Lower lobe of right lung (tissue), 2 donors: ENCODE measurements around the gene SORL1-AS1.

ENCODE experiments used
- ATAC-seq, 2 donors: fragments of 200-7000 bp; cut with Tn5 transposase; one replicate each; pipeline ENCODE4 v1.9.1; 2020 to 2022; ENCODE audit warnings: mild to moderate bottlenecking in 2 of 2, moderate library complexity in 2 of 2
- DNase-seq: peaks from one replicate; pipeline ENCODE4 v3.0.0-alpha.2; 2020
- H3K27ac ChIP-seq: fragments of 200-600 bp; one replicate; pipeline ENCODE4 v1.8.0; 2022
- H3K27me3 ChIP-seq: fragments of 200-600 bp; one replicate; pipeline ENCODE4 v1.8.0; 2022; ENCODE audit warnings: low read depth
- H3K36me3 ChIP-seq: fragments of 200-600 bp; one replicate; pipeline ENCODE4 v1.8.0; 2022; ENCODE audit warnings: mild to moderate bottlenecking
- H3K4me1 ChIP-seq: fragments of 200-600 bp; one replicate; pipeline ENCODE4 v1.8.0; 2022
- H3K4me3 ChIP-seq: fragments of 200-600 bp; one replicate; pipeline ENCODE4 v1.8.0; 2022; ENCODE audit warnings: mild to moderate bottlenecking
- H3K9me3 ChIP-seq: fragments of 200-600 bp; one replicate; pipeline ENCODE4 v1.8.0; 2022
- CTCF ChIP-seq: fragments of 200-600 bp; IDR thresholded peaks from one replicate; pipeline ENCODE4 v1.8.0; 2022; ENCODE audit warnings: antibody characterized with exemption, mild to moderate bottlenecking
- intact Hi-C: fragments of 100-400 bp; cut with DNase I; formaldehyde crosslinking; loops from one replicate; pipeline ENCODE4 v1.11.0; 2022
- donor health status: DM: no; HTN: yes; CAD: no; lungs with severe emphysema.

SORL1-AS1 gene

GRCh38 chr11:121426476-121427399, 26.0 kb downstream of the SORL1-AS1 start:
- Histone ChIP-seq H3K4me3 (peak overlapping the region; percentile 42), H3K4me1 (peaks cover 5% of the 10 kb centered on the region), H3K27ac (no peak overlapping the region), H3K36me3 (no peaks in the 10 kb centered on the region), H3K27me3 (peaks cover 8% of the 10 kb centered on the region), H3K9me3 (no peaks in the 10 kb centered on the region)
- intact Hi-C loops, result no loop called here
- ATAC-seq (peak; percentile 75 to 86), DNase-seq (peak; percentile 68)
- no peak for TF ChIP-seq CTCF

DNA sequence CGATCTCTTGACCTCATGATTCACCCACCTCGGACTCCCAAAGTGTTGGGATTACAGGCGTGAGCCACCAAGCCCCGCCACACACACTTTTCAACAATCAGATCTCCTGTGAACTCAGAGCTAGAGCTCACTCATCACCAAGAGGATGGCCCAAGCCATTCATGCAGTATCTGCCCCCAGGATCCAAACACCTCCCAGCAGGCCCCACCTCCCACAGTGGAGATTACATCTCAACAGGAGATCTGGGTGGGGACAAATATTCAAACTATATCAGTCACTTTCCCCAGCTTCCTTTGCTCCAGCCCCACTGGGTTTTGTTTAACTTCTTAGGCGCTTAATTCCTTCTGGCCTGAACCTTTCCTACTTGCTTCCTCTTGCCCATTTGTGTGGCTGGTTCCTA, 26.9 kb downstream of the SORL1-AS1 start:
- Histone ChIP-seq H3K36me3 (no peaks in the 10 kb centered on the region), H3K9me3 (no peaks in the 10 kb centered on the region), H3K4me3 (no peak overlapping the region), H3K27ac (no peak overlapping the region), H3K27me3 (peaks cover 8% of the 10 kb centered on the region), H3K4me1 (peaks cover 5% of the 10 kb centered on the region)
- no peak for TF ChIP-seq CTCF
- no peak for DNase-seq
- intact Hi-C loops, result no loop called here
- ATAC-seq, result no peak

DNA sequence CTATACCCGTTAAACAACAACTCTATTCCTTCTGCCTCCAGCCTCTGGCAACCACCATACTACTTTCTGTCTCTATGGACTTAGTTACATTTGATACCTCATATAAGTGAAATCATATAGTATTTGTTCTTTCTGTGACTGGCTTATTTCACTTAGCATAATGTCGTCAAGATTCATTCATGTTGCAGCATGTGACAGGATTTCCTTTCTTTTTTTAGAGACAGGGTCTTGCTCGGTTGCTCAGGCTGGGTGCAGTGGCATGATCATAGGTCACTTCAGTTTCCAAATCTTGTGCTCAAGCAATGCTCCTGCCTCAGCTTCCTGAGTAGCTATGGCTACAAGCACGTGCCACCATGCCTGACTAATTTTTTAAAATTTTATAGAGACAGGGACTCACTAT, 30.1 kb downstream of the SORL1-AS1 start:
- Histone ChIP-seq H3K9me3 (no peaks in the 10 kb centered on the region), H3K4me1 (peaks cover 28% of the 10 kb centered on the region), H3K27ac (no peak overlapping the region), H3K4me3 (no peak overlapping the region), H3K27me3 (peaks cover 8% of the 10 kb centered on the region), H3K36me3 (no peaks in the 10 kb centered on the region)
- intact Hi-C loops, result no loop called here
- TF ChIP-seq CTCF, result no peak
- ATAC-seq, result no peak
- DNase-seq, result no peak

DNA sequence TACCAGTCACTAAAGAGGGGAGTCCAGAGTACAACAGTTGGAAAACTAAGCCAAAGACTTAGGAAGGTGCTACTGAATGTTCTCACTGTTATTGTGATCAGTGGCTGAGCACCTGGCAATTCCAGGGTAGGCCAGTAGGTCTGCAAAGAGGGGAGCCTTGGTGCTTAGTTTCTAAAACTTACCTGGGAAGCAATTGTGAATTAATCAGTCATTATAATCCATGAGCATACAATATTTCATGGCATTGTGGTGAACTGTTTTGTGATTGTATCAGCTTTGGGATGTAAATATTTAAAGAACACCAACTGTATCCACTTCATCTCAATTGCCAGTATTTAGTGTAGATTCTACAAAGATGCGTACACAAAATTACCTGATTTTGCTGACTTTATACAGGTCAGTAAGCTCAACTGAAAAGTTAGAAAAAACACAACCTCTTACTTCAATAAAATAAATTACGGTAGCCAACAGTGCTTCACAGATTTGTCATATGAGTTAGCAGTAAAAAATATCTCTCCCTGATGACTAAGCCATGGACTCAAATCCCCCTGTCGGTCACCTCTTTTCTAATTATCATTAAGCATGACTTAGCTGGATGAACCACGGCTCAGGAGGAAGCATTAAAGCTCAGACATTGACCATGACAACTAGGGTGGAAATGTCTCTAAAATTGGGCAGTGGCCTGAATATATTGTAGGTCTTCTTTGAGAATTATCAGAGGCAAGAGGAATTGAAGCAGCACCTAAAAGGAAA, 31.4 kb downstream of the SORL1-AS1 start:
- H3K9me3 ChIP-seq, result no peaks in the 10 kb centered on the region
- H3K36me3 ChIP-seq, result no peaks in the 10 kb centered on the region
- H3K4me3 ChIP-seq, result no peak overlapping the region
- no peak for ATAC-seq
- no peak for DNase-seq
- no peak overlapping the region for H3K27ac ChIP-seq
- intact Hi-C loops, result no loop called here
- no peak for TF ChIP-seq CTCF
- H3K27me3 ChIP-seq, result peaks cover under 1% of the 10 kb centered on the region
- H3K4me1 ChIP-seq, result peaks cover 37% of the 10 kb centered on the region

DNA sequence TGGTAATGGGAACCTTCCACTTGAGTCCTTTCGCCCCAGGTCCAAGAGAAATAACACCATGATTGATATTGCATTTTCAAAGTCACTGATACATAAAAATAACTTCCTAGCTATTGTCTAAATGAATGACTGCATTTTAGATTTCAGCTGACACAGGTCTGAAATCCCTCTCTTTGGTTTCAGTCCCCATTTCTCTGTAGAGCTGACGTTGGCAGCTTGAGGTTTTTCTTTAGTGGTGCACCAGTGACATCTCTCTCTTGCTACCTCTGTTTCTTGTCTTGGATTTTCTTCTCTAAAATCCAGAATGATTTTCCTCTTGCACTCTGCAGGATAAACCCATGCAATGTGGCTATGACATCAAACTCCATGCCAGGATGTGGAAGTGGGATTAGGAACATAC, 32.4 kb downstream of the SORL1-AS1 start:
- H3K4me3 ChIP-seq, result no peak overlapping the region
- no peak for ATAC-seq
- no peaks in the 10 kb centered on the region for H3K9me3 ChIP-seq
- no peaks in the 10 kb centered on the region for H3K27me3 ChIP-seq
- intact Hi-C loops, result no loop called here
- H3K27ac ChIP-seq, result no peak overlapping the region
- no peak for DNase-seq
- no peaks in the 10 kb centered on the region for H3K36me3 ChIP-seq
- TF ChIP-seq CTCF, result no peak
- H3K4me1 ChIP-seq, result peaks cover 47% of the 10 kb centered on the region
